Activated CD8-positive, alpha-beta memory T cell treated with anti-CD3 and anti-CD28 coated beads for 4 hours (primary cell): Measurements from ENCODE around the gene SPPL3.
"Not testable (repeated sequence)": the region's sequence is repeated elsewhere in the genome, so short reads cannot be mapped to it uniquely, and the experiment has no call there.

ENCODE experiments used
- DNase-seq, 2 donors: peaks; one replicate each; pipeline ENCODE4 v3.0.0-alpha.2; 2020; ENCODE audit warnings: low read depth in 2 of 2

SPPL3 gene

GRCh38 chr12:120904197-120904773 is at the start of gene SPPL3:
TSS of gene SPPL3 (minus strand) at chr12:120904358. CDS start at chr12:120903867, 491 bp downstream.
- peak; percentile 85 to 88 for DNase-seq

- DNase-seq: no peak
These were observed 46.6 kb upstream of the SPPL3 start for GRCh38 chr12:120950807-120951206.

- DNase-seq: not testable (repeated sequence)
These were observed 46.2 kb upstream of the SPPL3 start for GRCh38 chr12:120950260-120950799.

GRCh38 chr12:120945516-120945915 is 41.4 kb upstream of the SPPL3 start:
- DNase-seq: not testable (repeated sequence)

GRCh38 chr12:120944645-120945217 is 40.6 kb upstream of the SPPL3 start:
- peak; percentile 27 to 33 for DNase-seq

GRCh38 chr12:120943482-120943881 is 39.3 kb upstream of the SPPL3 start:
- no peak for DNase-seq

- no peak for DNase-seq
These were observed 37.8 kb upstream of the SPPL3 start for GRCh38 chr12:120941846-120942405.

- DNase-seq: no peak
These were observed 37.3 kb upstream of the SPPL3 start for GRCh38 chr12:120941412-120941811.

- DNase-seq: no peak
These were observed 36.6 kb upstream of the SPPL3 start for GRCh38 chr12:120940799-120941198.

GRCh38 chr12:120940006-120940405 is 35.8 kb upstream of the SPPL3 start:
- no peak for DNase-seq

- DNase-seq: no peak
These were observed 35.4 kb upstream of the SPPL3 start for GRCh38 chr12:120939523-120939922.

GRCh38 chr12:120938496-120938895 is 34.3 kb upstream of the SPPL3 start:
- no peak for DNase-seq

GRCh38 chr12:120936197-120936596 is 32.0 kb upstream of the SPPL3 start:
- no peak for DNase-seq

- DNase-seq: no peak
These were observed 29.6 kb upstream of the SPPL3 start for GRCh38 chr12:120933786-120934185.

- no peak for DNase-seq
These were observed 28.9 kb upstream of the SPPL3 start for GRCh38 chr12:120932956-120933526.

- DNase-seq: no peak
These were observed 27.9 kb upstream of the SPPL3 start for GRCh38 chr12:120932058-120932457.

GRCh38 chr12:120930032-120930431 is 25.9 kb upstream of the SPPL3 start:
- no peak for DNase-seq

- no peak for DNase-seq
These were observed 24.9 kb upstream of the SPPL3 start for GRCh38 chr12:120928864-120929652.

- DNase-seq: no peak
These were observed 21.8 kb upstream of the SPPL3 start for GRCh38 chr12:120925740-120926563.

- DNase-seq: no peak
These were observed 18.1 kb upstream of the SPPL3 start for GRCh38 chr12:120922279-120922678.

- DNase-seq: no peak
These were observed 17.5 kb upstream of the SPPL3 start for GRCh38 chr12:120921637-120922036.
